ENCODE results near the gene TSGA10. TPM values are rescaled to one million over a fixed set of nuclear protein-coding genes. Genes with fewer than 3 reads are reported as not detected.

The TSGA10 gene
- total and polyA plus RNA-seq, 2 experiments from 2014 or later = 5.2 to 8.8 TPM

DNA sequence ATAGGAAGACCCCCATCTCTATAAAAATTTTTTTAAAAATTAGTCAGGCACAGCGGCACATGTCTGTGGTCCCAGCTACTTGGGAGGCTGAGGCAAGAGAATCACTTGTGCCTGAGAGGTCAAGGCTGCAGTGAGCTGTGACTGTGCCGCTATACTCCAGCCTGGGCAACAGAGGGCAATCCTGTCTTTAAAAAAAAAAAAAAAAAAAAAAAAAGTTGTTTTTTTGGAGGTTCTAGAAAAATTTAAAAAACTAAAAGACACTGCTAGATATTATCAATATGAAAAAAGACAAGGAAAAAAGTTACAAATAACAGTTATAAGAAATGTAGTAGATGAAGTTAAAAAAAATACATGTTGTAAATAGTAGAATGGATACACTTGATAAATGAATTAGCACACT, 69.3 kb downstream of the TSGA10 start:
- no peak for DNase-seq (ENCODE audit: low spot score)
- TF ChIP-seq EZH2 (IDR thresholded peaks at IDR 0.05; ENCODE audit: borderline replicate concordance) = no peak
- no peak for TF ChIP-seq EZH2phosphoT487 (IDR thresholded peaks at IDR 0.05; ENCODE audit: low read depth, severe bottlenecking, unreplicated experiment)
- TF ChIP-seq, protein P1, sequence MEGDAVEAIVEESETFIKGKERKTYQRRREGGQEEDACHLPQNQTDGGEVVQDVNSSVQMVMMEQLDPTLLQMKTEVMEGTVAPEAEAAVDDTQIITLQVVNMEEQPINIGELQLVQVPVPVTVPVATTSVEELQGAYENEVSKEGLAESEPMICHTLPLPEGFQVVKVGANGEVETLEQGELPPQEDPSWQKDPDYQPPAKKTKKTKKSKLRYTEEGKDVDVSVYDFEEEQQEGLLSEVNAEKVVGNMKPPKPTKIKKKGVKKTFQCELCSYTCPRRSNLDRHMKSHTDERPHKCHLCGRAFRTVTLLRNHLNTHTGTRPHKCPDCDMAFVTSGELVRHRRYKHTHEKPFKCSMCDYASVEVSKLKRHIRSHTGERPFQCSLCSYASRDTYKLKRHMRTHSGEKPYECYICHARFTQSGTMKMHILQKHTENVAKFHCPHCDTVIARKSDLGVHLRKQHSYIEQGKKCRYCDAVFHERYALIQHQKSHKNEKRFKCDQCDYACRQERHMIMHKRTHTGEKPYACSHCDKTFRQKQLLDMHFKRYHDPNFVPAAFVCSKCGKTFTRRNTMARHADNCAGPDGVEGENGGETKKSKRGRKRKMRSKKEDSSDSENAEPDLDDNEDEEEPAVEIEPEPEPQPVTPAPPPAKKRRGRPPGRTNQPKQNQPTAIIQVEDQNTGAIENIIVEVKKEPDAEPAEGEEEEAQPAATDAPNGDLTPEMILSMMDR (IDR thresholded peaks at IDR 0.05; ENCODE audit: poor library complexity) = no peak
- no peaks in the 10 kb centered on the region for H3K79me2 ChIP-seq
- no peak overlapping the region for H3K27ac ChIP-seq
- no peak overlapping the region for H2AFZ ChIP-seq
- no peaks in the 10 kb centered on the region for H3K9me3 ChIP-seq (ENCODE audit: low read depth)
- H3K4me1 ChIP-seq (ENCODE audit: insufficient read depth) = no peaks in the 10 kb centered on the region
- H3K4me3 ChIP-seq = no peak overlapping the region
- H3K36me3 ChIP-seq (replicated peaks; ENCODE audit: insufficient read depth, low read depth) = no peaks in the 10 kb centered on the region
- peaks cover 26% of the 10 kb centered on the region for H3K27me3 ChIP-seq
- WGBS (ENCODE audit: low lambda C conversion rate, missing lambda C conversion rate) = 75% methylated on average over 2 of the region's 2 CpGs
- H3K9me2 ChIP-seq (replicated peaks; ENCODE audit: insufficient read depth) = no peaks in the 10 kb centered on the region
- H3K4me2 ChIP-seq = no peak overlapping the region
- no peaks in the 10 kb centered on the region for H4K20me1 ChIP-seq (ENCODE audit: insufficient read depth, poor library complexity, severe bottlenecking)

DNA sequence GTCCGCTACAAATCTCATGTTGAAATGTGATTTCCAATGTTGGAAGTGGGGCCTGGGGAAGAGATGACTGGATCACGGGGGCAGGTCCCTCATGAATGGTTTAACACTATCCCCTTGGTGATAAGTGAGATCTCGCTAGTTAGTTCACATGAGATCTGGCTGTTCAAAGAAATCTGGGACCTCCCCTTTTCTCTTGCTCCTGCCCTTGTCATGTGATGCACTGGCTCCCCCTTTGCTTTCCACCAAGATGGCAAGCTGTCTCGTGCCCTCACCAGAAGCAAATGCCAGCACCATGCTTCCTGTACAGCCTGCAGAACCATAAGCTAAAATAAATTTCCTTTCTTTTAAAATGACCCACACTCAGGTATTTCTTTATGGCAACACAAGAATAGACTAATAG, 70.5 kb downstream of the TSGA10 start:
- no peak for TF ChIP-seq EZH2 (IDR thresholded peaks at IDR 0.05; ENCODE audit: borderline replicate concordance)
- TF ChIP-seq, protein P1 (IDR thresholded peaks at IDR 0.05; ENCODE audit: poor library complexity) = no peak
- no peak for TF ChIP-seq EZH2phosphoT487 (IDR thresholded peaks at IDR 0.05; ENCODE audit: low read depth, severe bottlenecking, unreplicated experiment)
- no peak for DNase-seq (ENCODE audit: low spot score)
- Histone ChIP-seq H3K4me3 (no peak overlapping the region), H3K4me2 (no peak overlapping the region), H3K27ac (no peak overlapping the region), H3K9me2 (replicated peaks; ENCODE audit: insufficient read depth) (no peaks in the 10 kb centered on the region), H3K27me3 (peaks cover 30% of the 10 kb centered on the region), H3K9me3 (ENCODE audit: low read depth) (no peaks in the 10 kb centered on the region), H4K20me1 (ENCODE audit: insufficient read depth, poor library complexity, severe bottlenecking) (no peaks in the 10 kb centered on the region), H2AFZ (no peak overlapping the region), H3K79me2 (no peaks in the 10 kb centered on the region), H3K4me1 (ENCODE audit: insufficient read depth) (no peaks in the 10 kb centered on the region), H3K36me3 (replicated peaks; ENCODE audit: insufficient read depth, low read depth) (no peaks in the 10 kb centered on the region)
- WGBS (ENCODE audit: low lambda C conversion rate, missing lambda C conversion rate) = 73% methylated on average over 4 of the region's 4 CpGs

DNA sequence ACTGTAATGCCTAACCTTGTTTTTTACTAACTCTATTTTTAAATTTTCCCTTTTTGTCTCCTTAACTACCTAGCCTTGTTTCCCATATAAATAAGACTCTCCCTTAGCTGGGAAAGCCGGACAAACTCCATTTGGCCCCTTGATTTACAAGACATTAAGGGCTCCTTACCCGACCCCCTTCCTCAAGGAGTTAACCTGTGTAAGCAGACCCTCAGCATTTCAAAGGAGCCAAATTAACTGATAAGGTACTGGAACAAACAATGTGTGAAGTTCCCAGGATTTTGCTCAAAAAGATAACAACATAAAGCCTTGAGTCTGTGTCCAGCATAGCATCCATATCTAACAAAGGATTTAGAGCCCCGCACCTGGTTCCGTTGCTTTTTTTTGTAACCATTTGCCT, 72.9 kb downstream of the TSGA10 start:
- Histone ChIP-seq H3K79me2 (no peaks in the 10 kb centered on the region), H4K20me1 (ENCODE audit: insufficient read depth, poor library complexity, severe bottlenecking) (no peaks in the 10 kb centered on the region), H3K4me1 (ENCODE audit: insufficient read depth) (no peaks in the 10 kb centered on the region), H3K9me3 (ENCODE audit: low read depth) (no peaks in the 10 kb centered on the region), H3K4me3 (no peak overlapping the region), H3K27ac (no peak overlapping the region), H3K27me3 (peaks cover 30% of the 10 kb centered on the region), H3K4me2 (no peak overlapping the region), H3K36me3 (replicated peaks; ENCODE audit: insufficient read depth, low read depth) (no peaks in the 10 kb centered on the region), H2AFZ (no peak overlapping the region), H3K9me2 (replicated peaks; ENCODE audit: insufficient read depth) (no peaks in the 10 kb centered on the region)
- TF ChIP-seq EZH2phosphoT487 (IDR thresholded peaks at IDR 0.05; ENCODE audit: low read depth, severe bottlenecking, unreplicated experiment) (no peak), EZH2 (IDR thresholded peaks at IDR 0.05; ENCODE audit: borderline replicate concordance) (no peak)
- TF ChIP-seq, protein P1 (IDR thresholded peaks at IDR 0.05; ENCODE audit: poor library complexity) = no peak
- WGBS (ENCODE audit: low lambda C conversion rate, missing lambda C conversion rate) = 6% methylated on average over 4 of the region's 4 CpGs
- no peak for DNase-seq (ENCODE audit: low spot score)

DNA sequence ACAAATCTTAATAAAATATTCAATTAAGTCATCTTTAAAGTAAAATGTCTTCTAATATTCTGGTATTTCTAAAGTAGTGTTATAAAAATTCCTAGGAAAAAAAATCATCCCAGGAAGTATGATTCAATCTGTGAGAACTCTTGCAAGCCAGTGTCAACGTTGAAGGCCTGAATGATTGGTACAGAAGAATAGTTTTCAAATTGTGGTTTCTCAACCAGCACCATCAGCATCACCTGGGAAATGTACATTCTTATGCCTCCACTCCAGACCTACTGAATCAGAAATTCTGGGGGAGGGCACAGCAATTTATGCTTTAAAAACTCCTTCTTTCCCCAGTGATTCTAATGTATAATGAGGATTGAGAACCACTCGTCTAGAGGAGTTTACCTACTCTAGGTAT, 75.5 kb downstream of the TSGA10 start:
- Histone ChIP-seq H3K27me3 (peaks cover 30% of the 10 kb centered on the region), H3K4me3 (no peak overlapping the region), H3K4me1 (ENCODE audit: insufficient read depth) (no peaks in the 10 kb centered on the region), H3K4me2 (no peak overlapping the region), H4K20me1 (ENCODE audit: insufficient read depth, poor library complexity, severe bottlenecking) (no peaks in the 10 kb centered on the region), H3K9me3 (ENCODE audit: low read depth) (no peaks in the 10 kb centered on the region), H3K79me2 (no peaks in the 10 kb centered on the region), H3K27ac (no peak overlapping the region), H3K9me2 (replicated peaks; ENCODE audit: insufficient read depth) (no peaks in the 10 kb centered on the region), H2AFZ (no peak overlapping the region), H3K36me3 (replicated peaks; ENCODE audit: insufficient read depth, low read depth) (no peaks in the 10 kb centered on the region)
- no peak for DNase-seq (ENCODE audit: low spot score)
- WGBS (ENCODE audit: low lambda C conversion rate, missing lambda C conversion rate) = 77% methylated on average over 2 of the region's 2 CpGs
- TF ChIP-seq, protein P1 (IDR thresholded peaks at IDR 0.05; ENCODE audit: poor library complexity) = no peak
- TF ChIP-seq EZH2 (IDR thresholded peaks at IDR 0.05; ENCODE audit: borderline replicate concordance) = no peak
- TF ChIP-seq EZH2phosphoT487 (IDR thresholded peaks at IDR 0.05; ENCODE audit: low read depth, severe bottlenecking, unreplicated experiment) = no peak
